ENCODE data around the gene MBOAT1. TPM values are rescaled to one million over a fixed set of nuclear protein-coding genes. Genes with fewer than 3 reads are reported as not detected.

The MBOAT1 gene
- total RNA-seq (1 to 10 TPM; 4.1 to 5.3 TPM), polyA plus RNA-seq (ENCODE audit: insufficient read depth, low read depth, low replicate concordance) (4.5 TPM)
- long read RNA-seq, donor 1, partial matches to known transcripts: 0 of 3 reads
- long read RNA-seq, donor 1, other reads (novel, unspliced or antisense): 0 of 3 reads
- long read RNA-seq, donor 2, partial matches to known transcripts: 0 of 1 reads
- long read RNA-seq, donor 2, other reads (novel, unspliced or antisense): 0 of 1 reads

DNA sequence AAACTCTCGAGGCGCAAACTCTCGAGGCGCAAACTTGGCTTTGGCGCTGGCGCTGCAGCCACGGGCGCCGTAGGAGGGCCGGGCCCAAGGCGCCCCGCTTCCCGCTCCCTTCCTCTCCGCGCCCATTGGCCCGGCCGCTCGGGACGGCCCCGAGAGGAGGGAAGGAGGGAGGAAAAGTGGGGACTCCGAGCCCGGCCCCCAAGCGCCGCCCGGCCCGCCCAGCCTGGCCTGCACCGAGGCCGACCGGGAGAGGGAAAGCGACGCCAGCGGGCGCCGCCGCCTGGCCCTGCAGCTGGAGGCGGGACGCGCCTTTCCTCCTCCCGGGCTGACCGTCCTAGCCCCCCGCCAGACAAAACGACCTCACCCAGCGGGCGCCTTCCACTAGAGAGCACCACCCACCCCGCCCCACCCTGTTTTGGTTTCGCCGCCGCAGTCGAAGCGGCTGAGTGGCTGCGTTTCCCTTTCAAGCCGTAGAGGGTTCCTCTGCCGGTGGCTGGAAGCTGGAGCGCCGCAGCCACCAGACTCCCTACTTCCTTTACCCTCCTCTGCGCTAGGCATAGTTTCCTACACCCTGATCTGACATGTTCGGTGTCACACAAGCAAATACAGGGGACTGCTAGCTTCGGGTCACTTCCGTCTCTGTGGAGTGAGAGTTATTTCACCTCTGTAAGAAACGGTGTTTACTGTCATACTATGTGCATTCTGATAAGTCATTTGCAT lies at the start of gene MBOAT1:
TSS of gene MBOAT1 (minus strand) at position 78 of the 720 bp plus-strand sequence. CDS start 235 bp downstream, outside the sequence.
- TF ChIP-seq CTCF (IDR thresholded peaks at IDR 0.05) (no peak), POLR2A (IDR thresholded peaks at IDR 0.05) (no peak)
- H3K9me3 ChIP-seq: no peaks in the 10 kb centered on the region
- intact Hi-C loops (cut with DNase I; ENCODE audit: low total_unique reads): no loop called here
- WGBS, 2 donors: 0 to 1% methylated on average over 25 to 58 of the region's 60 CpGs
- no peaks in the 10 kb centered on the region for H3K27me3 ChIP-seq
- H3K36me3 ChIP-seq (ENCODE audit: low read depth, missing control alignments): no peaks in the 10 kb centered on the region
- H3K4me3 ChIP-seq: peak within 1 kb of the TSS; percentile 64 to 77
- H3K27ac ChIP-seq: peak within 1 kb of the TSS; percentile 61 to 84
- H3K4me1 ChIP-seq: peaks cover 16% of the 10 kb centered on the region
- DNase-seq: peak; percentile 84

DNA sequence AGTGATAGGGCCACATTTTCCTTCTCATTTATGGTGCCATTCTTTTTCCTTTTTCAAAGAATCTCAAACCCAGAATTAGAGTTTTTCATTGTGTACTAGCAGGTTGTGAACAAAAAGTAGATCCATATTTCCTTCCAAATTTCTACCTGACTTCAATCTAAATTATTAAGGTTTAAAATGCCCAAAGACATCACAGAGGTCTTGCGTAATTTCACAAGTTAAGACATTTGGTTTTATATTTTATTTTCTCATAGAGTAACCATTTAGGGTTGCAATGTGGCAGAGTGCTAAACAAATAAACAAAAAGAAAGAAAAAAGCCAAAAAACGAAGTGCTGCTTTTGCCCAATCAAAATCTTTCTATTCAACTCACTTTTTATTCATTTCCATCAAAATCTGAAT lies 49.4 kb upstream of the MBOAT1 start:
- DNase-seq: no peak
- no peaks in the 10 kb centered on the region for H3K27me3 ChIP-seq
- H3K36me3 ChIP-seq (ENCODE audit: low read depth, missing control alignments): no peaks in the 10 kb centered on the region
- no peak overlapping the region for H3K27ac ChIP-seq
- TF ChIP-seq CTCF (IDR thresholded peaks at IDR 0.05) (no peak), POLR2A (IDR thresholded peaks at IDR 0.05) (no peak)
- WGBS, 2 donors: 68 to 77% methylated on average over 2 of the region's 2 CpGs
- no peaks in the 10 kb centered on the region for H3K9me3 ChIP-seq
- intact Hi-C loops (cut with DNase I; ENCODE audit: low total_unique reads): no loop called here
- H3K4me1 ChIP-seq: no peaks in the 10 kb centered on the region
- H3K4me3 ChIP-seq: no peak overlapping the region

GRCh38 chr6:20260360-20260759 lies 48.1 kb upstream of the MBOAT1 start:
- Histone ChIP-seq H3K27me3 (no peaks in the 10 kb centered on the region), H3K4me1 (no peaks in the 10 kb centered on the region), H3K4me3 (no peak overlapping the region), H3K36me3 (ENCODE audit: low read depth, missing control alignments) (no peaks in the 10 kb centered on the region), H3K27ac (no peak overlapping the region), H3K9me3 (no peaks in the 10 kb centered on the region)
- TF ChIP-seq CTCF (IDR thresholded peaks at IDR 0.05): no peak
- TF ChIP-seq POLR2A (IDR thresholded peaks at IDR 0.05): no peak
- no peak for DNase-seq
- intact Hi-C loops (cut with DNase I; ENCODE audit: low total_unique reads): no loop called here
- 49 to 84% methylated on average over 7 of the region's 7 CpGs for WGBS, 2 donors

DNA sequence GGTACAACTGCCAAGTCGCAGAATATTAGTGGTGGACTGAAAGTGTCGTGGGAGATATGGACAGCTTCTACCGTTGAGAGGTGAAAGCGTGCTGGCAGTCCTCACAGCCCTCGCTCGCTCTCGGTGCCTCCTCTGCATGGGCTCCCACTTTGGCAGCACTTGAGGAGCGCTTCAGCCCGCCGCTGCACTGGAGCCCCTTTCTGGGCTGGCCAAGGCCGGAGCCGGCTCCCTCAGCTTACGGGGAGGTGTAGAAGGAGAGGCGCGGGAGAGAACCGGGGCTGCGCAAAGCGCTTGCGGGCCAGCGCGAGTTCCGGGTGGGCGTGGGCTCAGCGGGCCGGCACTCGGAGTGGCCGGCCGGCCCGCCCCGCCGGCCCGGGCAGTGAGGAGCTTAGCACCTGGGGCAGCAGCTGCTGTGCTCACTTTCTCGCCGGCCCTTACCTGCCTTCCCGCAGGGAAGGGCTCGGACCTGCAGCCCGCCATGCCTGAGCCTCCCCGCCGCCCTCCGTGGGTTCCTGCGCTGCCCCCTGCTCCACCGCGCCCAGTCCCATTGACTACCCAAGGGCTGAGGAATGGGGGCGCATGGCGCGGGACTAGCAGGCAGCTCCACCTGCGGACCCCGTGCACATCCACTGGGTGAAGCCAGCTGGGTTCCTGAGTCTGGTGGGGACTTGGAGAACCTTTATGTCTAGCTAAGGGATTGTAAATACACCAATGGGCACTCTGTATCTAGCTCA lies 47.2 kb upstream of the MBOAT1 start:
- intact Hi-C loops (cut with DNase I; ENCODE audit: low total_unique reads): no loop called here

More for the DNA sequence above, 47.2 kb upstream of the MBOAT1 start:
- no peak for TF ChIP-seq POLR2A (IDR thresholded peaks at IDR 0.05)
- TF ChIP-seq CTCF (IDR thresholded peaks at IDR 0.05): no peak
- H3K27me3 ChIP-seq: no peaks in the 10 kb centered on the region
- 75 to 83% methylated on average over 9 to 48 of the region's 48 CpGs for WGBS, 2 donors
- H3K27ac ChIP-seq: no peak overlapping the region
- no peaks in the 10 kb centered on the region for H3K4me1 ChIP-seq
- peak overlapping the region in 1 of 2 donors; percentile 37 for H3K4me3 ChIP-seq
- H3K9me3 ChIP-seq: no peaks in the 10 kb centered on the region
- no peaks in the 10 kb centered on the region for H3K36me3 ChIP-seq (ENCODE audit: low read depth, missing control alignments)
- DNase-seq: peak; percentile 41

Measured in testis (tissue), 5 donors.